ENCODE results near the gene FRAS1. TPM values are rescaled to one million over a fixed set of nuclear protein-coding genes. Genes with fewer than 3 reads are reported as not detected.

FRAS1 gene
- total RNA-seq, 1 experiment from 2014 or later: 13.1 TPM

- Histone ChIP-seq H3K9me2 (ENCODE audit: insufficient read depth) (no peaks in the 10 kb centered on the region), H3K36me3 (ENCODE audit: low read depth) (no peaks in the 10 kb centered on the region), H3K79me2 (ENCODE audit: low read depth) (no peaks in the 10 kb centered on the region), H3K4me3 (no peak overlapping the region), H3K9me3 (ENCODE audit: insufficient read depth, low read depth) (no peaks in the 10 kb centered on the region), H4K20me1 (ENCODE audit: insufficient read depth) (no peaks in the 10 kb centered on the region), H3K4me1 (replicated peaks; ENCODE audit: insufficient read depth) (no peaks in the 10 kb centered on the region), H2AFZ (no peak overlapping the region), H3K27me3 (ENCODE audit: insufficient read depth, low read depth) (no peaks in the 10 kb centered on the region), H3K4me2 (no peak overlapping the region), H3F3A (ENCODE audit: insufficient read depth, low read depth) (no peaks in the 10 kb centered on the region), H3K27ac (no peak overlapping the region)
- CTCF ChIA-PET: no interaction called here
- BruUV-seq (replicated peaks): no TSS peak
- no peak for DNase-seq
- POLR2A ChIA-PET (ENCODE audit: unreplicated experiment): no interaction called here
- intact Hi-C loops (cut with micrococcal nuclease; ENCODE audit: unreplicated experiment): no loop called here
- TF ChIP-seq EZH2 (IDR thresholded peaks at IDR 0.05; ENCODE audit: low read depth) (no peak), CTCF (conservative IDR thresholded peaks at IDR 0.05) (no peak)
These were observed 298.2 kb downstream of the FRAS1 start for GRCh38 chr4:78355306-78355705.

- intact Hi-C loops (cut with micrococcal nuclease; ENCODE audit: unreplicated experiment): no loop called here
- BruUV-seq (replicated peaks): no TSS peak
These were observed 299.2 kb downstream of the FRAS1 start for GRCh38 chr4:78356251-78356786.

GRCh38 chr4:78357122-78357521 is 300.0 kb downstream of the FRAS1 start:
- Histone ChIP-seq H3K27ac (no peak overlapping the region), H4K20me1 (ENCODE audit: insufficient read depth) (no peaks in the 10 kb centered on the region), H3K79me2 (ENCODE audit: low read depth) (no peaks in the 10 kb centered on the region), H3K9me3 (ENCODE audit: insufficient read depth, low read depth) (no peaks in the 10 kb centered on the region), H3K36me3 (ENCODE audit: low read depth) (no peaks in the 10 kb centered on the region), H3K27me3 (ENCODE audit: insufficient read depth, low read depth) (no peaks in the 10 kb centered on the region), H3K4me1 (replicated peaks; ENCODE audit: insufficient read depth) (no peaks in the 10 kb centered on the region), H3K4me3 (no peak overlapping the region), H2AFZ (no peak overlapping the region), H3K9me2 (ENCODE audit: insufficient read depth) (no peaks in the 10 kb centered on the region), H3F3A (ENCODE audit: insufficient read depth, low read depth) (no peaks in the 10 kb centered on the region), H3K4me2 (no peak overlapping the region)
- intact Hi-C loops (cut with micrococcal nuclease; ENCODE audit: unreplicated experiment): no loop called here
- BruUV-seq (replicated peaks): no TSS peak
- TF ChIP-seq CTCF (conservative IDR thresholded peaks at IDR 0.05): no peak
- POLR2A ChIA-PET (ENCODE audit: unreplicated experiment): no interaction called here
- CTCF ChIA-PET: no interaction called here
- DNase-seq: no peak

More at GRCh38 chr4:78356251-78356786, 299.2 kb downstream of the FRAS1 start:
- no peaks in the 10 kb centered on the region for H3K79me2 ChIP-seq (ENCODE audit: low read depth)
- no peak overlapping the region for H2AFZ ChIP-seq
- TF ChIP-seq CTCF (conservative IDR thresholded peaks at IDR 0.05) (no peak), EZH2 (IDR thresholded peaks at IDR 0.05; ENCODE audit: low read depth) (no peak)
- H3K9me2 ChIP-seq (ENCODE audit: insufficient read depth): no peaks in the 10 kb centered on the region
- H3F3A ChIP-seq (ENCODE audit: insufficient read depth, low read depth): no peaks in the 10 kb centered on the region
- no peak overlapping the region for H3K4me3 ChIP-seq
- H3K27ac ChIP-seq: no peak overlapping the region
- no peaks in the 10 kb centered on the region for H3K9me3 ChIP-seq (ENCODE audit: insufficient read depth, low read depth)
- no peak overlapping the region for H3K4me2 ChIP-seq
- ChIA-PET CTCF (no interaction called here), POLR2A (ENCODE audit: unreplicated experiment) (no interaction called here)
- no peaks in the 10 kb centered on the region for H3K36me3 ChIP-seq (ENCODE audit: low read depth)
- no peak for DNase-seq
- H3K27me3 ChIP-seq (ENCODE audit: insufficient read depth, low read depth): no peaks in the 10 kb centered on the region
- no peaks in the 10 kb centered on the region for H4K20me1 ChIP-seq (ENCODE audit: insufficient read depth)
- no peaks in the 10 kb centered on the region for H3K4me1 ChIP-seq (replicated peaks; ENCODE audit: insufficient read depth)
